Heart left ventricle (tissue), 16 donors: Measurements from ENCODE around the gene APEH. TPM values are rescaled to one million over a fixed set of nuclear protein-coding genes. Genes with fewer than 3 reads are reported as not detected.

Experiments
- ATAC-seq, 4 donors: fragments of 200-7000 bp; cut with Tn5 transposase; one replicate each; pipeline ENCODE4 v1.9.1; 2020 to 2022; ENCODE audit warnings: moderate library complexity in 4 of 4, mild to moderate bottlenecking in 3 of 4, moderate number of reproducible peaks in 1 of 4
- DNase-seq, 5 donors: peaks; one replicate each; pipeline ENCODE4 v3.0.0-alpha.2; 2020
- H3K27ac ChIP-seq, 12 donors: fragments of 200-600 bp; sonication (generic) in 4 of 12; one replicate each; pipeline versions ENCODE4 v1.5.0 to v1.8.0; 2016 to 2022; ENCODE audit warnings: mild to moderate bottlenecking in 2 of 12
- H3K27me3 ChIP-seq, 9 donors: fragments of 200-600 bp; sonication (generic) in 2 of 9; one replicate each; pipeline versions ENCODE4 v1.5.1 to v1.8.0; 2016 to 2022; ENCODE audit warnings: mild to moderate bottlenecking in 3 of 9
- H3K36me3 ChIP-seq, 9 donors: fragments of 200-600 bp; sonication (generic) in 2 of 9; one replicate each; pipeline versions ENCODE4 v1.5.0 to v1.8.0; 2018 to 2022; ENCODE audit warnings: mild to moderate bottlenecking in 2 of 9
- H3K4me1 ChIP-seq, 12 donors: fragments of 200-600 bp; sonication (generic) in 4 of 12; one replicate each; pipeline versions ENCODE4 v1.5.0 to v1.8.0; 2016 to 2022; ENCODE audit warnings: mild to moderate bottlenecking in 3 of 12
- H3K4me3 ChIP-seq, 12 donors: fragments of 200-600 bp; sonication (generic) in 4 of 12; one replicate each; pipeline versions ENCODE4 v1.5.0 to v1.8.0; 2017 to 2022; ENCODE audit warnings: mild to moderate bottlenecking in 9 of 12, moderate library complexity in 4 of 12
- H3K9me3 ChIP-seq, 12 donors: fragments of 200-600 bp; sonication (generic) in 4 of 12; one replicate each; pipeline versions ENCODE4 v1.5.0 to v1.8.0; 2016 to 2022; ENCODE audit warnings: mild to moderate bottlenecking in 1 of 12
- CTCF ChIP-seq, 12 donors: fragments of 200-600 bp; sonication (generic) in 4 of 12; IDR thresholded peaks; one replicate each; pipeline versions ENCODE4 v1.5.0 to v1.8.0; 2018 to 2022; ENCODE audit warnings: antibody characterized with exemption in 12 of 12, mild to moderate bottlenecking in 5 of 12
- POLR2A ChIP-seq, 2 donors: fragments of 450-650 bp; IDR thresholded peaks; one replicate each; pipeline ENCODE4 v1.6.1; 2017; ENCODE audit warnings: antibody characterized with exemption in 2 of 2, mild to moderate bottlenecking in 2 of 2, moderate library complexity in 2 of 2
- WGBS, 4 donors: extraction: QIAGEN DNeasy Blood & Tissue Kit in 2 of 4; methylation state at CpG; one replicate each; pipeline versions ENCODE4 v1.1.5 to v1.1.7; 2013 to 2018; 5-methylcytosine and 5-hydroxymethylcytosine counted together
- intact Hi-C, 10 donors: fragments of 100-400 bp; cut with DNase I; formaldehyde crosslinking; loops; one replicate each; pipeline versions ENCODE4 v1.11.1 to v1.14.2; 2022
- polyA plus RNA-seq, 2 donors: library from polyadenylated mRNA; stranded (reverse); fragments of 200-250 nt; gene quantifications; one replicate each; pipeline ENCODE4 v1.2.3, GENCODE V29; 2013
- total RNA-seq, 9 donors: library from RNA; depleted of rRNA in 2 of 9; stranded (reverse); fragments of >200 nt in 2 of 9; fragmentation: NEBNext Ultra II Directional in 3 of 9; extraction: Animal tissue kit (Norgen Biotek cat#: 25700) in 3 of 9; gene quantifications; one replicate each; pipeline versions ENCODE4 v1.1.0 to v1.2.4, GENCODE V29; 2016 to 2023
- donor health status: ischemic (EF 13 %, LVEDD 7.1; RV severe dilation, severe dysfunction).
- donor health status: healthy with polysubstance abuse.
- donor health status: DM: no; HTN: yes; CAD: no.
- donor health status: DM: no; HTN: no; CAD: no.
- donor health status: ischemic (EF 25% LVEDD 6.9; RV normal size, moderate dysfunction).
- donor health status: ischemic (EF 25% LVEDD 5.7; RV mildly dilated, moderate dysfunction).
- donor health status: healthy.
- donor health status: DM: yes; HTN: yes; CAD: no.
- donor health status: ischemic (EF 35%, LVEDD 5.7; RV mildly dilated, moderate dysfunction).
- donor health status: nonischemic (EF 11% LVEDD 7.7; RV severe dilation, severe dysfunction).
- donor health status: DM: yes; HTN: yes; CAD: no.
- donor health status: PGD.
- donor health status: ischemic (EF 29% LVEDD 5.4; RV normal size, mild dysfunction).
- donor health status: nonischemic (EF 23%, LVEDD 6.1; RV moderate dilation, normal function).

Gene APEH
- total and polyA plus RNA-seq, 11 donors = 18.3 to 136 (median 102) TPM

GRCh38 chr3:49638445-49638844, 35.7 kb upstream of the APEH start:
- no peak overlapping the region for H3K4me3 ChIP-seq
- peak in 2 of 4 donors; percentile 37 to 41 for ATAC-seq
- intact Hi-C loops = no loop called here
- H3K9me3 ChIP-seq = no peaks in the 10 kb centered on the region
- no peak for TF ChIP-seq CTCF (IDR thresholded peaks at IDR 0.05)
- no peak for TF ChIP-seq POLR2A (IDR thresholded peaks at IDR 0.05)
- no peak overlapping the region for H3K27ac ChIP-seq
- peaks cover 0 to 12% (median 0%) of the 10 kb centered on the region in 12 donors for H3K4me1 ChIP-seq
- no peaks in the 10 kb centered on the region for H3K36me3 ChIP-seq
- no peaks in the 10 kb centered on the region for H3K27me3 ChIP-seq
- DNase-seq = peak in 1 of 5 donors; percentile 22
- 46 to 71% (median 58%) methylated on average over 6 to 8 of the region's 8 CpGs for WGBS, 4 donors

GRCh38 chr3:49639551-49639950, 34.6 kb upstream of the APEH start:
- WGBS, 4 donors = 77 to 90% (median 86%) methylated on average over 2 of the region's 2 CpGs
- Histone ChIP-seq H3K36me3 (no peaks in the 10 kb centered on the region), H3K27me3 (no peaks in the 10 kb centered on the region), H3K9me3 (no peaks in the 10 kb centered on the region), H3K27ac (no peak overlapping the region), H3K4me1 (peaks cover 0 to 12% (median 0%) of the 10 kb centered on the region in 12 donors), H3K4me3 (no peak overlapping the region)
- ATAC-seq = no peak
- intact Hi-C loops = no loop called here
- no peak for TF ChIP-seq POLR2A (IDR thresholded peaks at IDR 0.05)
- no peak for TF ChIP-seq CTCF (IDR thresholded peaks at IDR 0.05)
- no peak for DNase-seq

GRCh38 chr3:49641292-49641691, 32.9 kb upstream of the APEH start:
- 58 to 65% (median 59%) methylated on average over 7 of the region's 7 CpGs for WGBS, 4 donors
- Histone ChIP-seq H3K4me3 (no peak overlapping the region), H3K27me3 (no peaks in the 10 kb centered on the region), H3K9me3 (no peaks in the 10 kb centered on the region), H3K36me3 (no peaks in the 10 kb centered on the region), H3K4me1 (peaks cover 0 to 12% (median 0%) of the 10 kb centered on the region in 12 donors), H3K27ac (no peak overlapping the region)
- DNase-seq = peak in 1 of 5 donors; percentile 12
- TF ChIP-seq POLR2A (IDR thresholded peaks at IDR 0.05) (no peak), CTCF (IDR thresholded peaks at IDR 0.05) (no peak)
- ATAC-seq = no peak
- intact Hi-C loops = no loop called here

GRCh38 chr3:49641921-49642707, 32.0 kb upstream of the APEH start:
- H3K27ac ChIP-seq = no peak overlapping the region
- H3K27me3 ChIP-seq = no peaks in the 10 kb centered on the region
- H3K9me3 ChIP-seq = no peaks in the 10 kb centered on the region
- intact Hi-C loops = no loop called here
- ATAC-seq = no peak
- peaks cover 0 to 7% (median 0%) of the 10 kb centered on the region in 12 donors for H3K4me1 ChIP-seq
- no peak overlapping the region for H3K4me3 ChIP-seq
- DNase-seq = no peak
- no peaks in the 10 kb centered on the region for H3K36me3 ChIP-seq
- no peak for TF ChIP-seq CTCF (IDR thresholded peaks at IDR 0.05)
- no peak for TF ChIP-seq POLR2A (IDR thresholded peaks at IDR 0.05)
- 93 to 96% (median 95%) methylated on average over 7 to 14 of the region's 14 CpGs for WGBS, 4 donors
